A549 (cell line): ENCODE measurements around the gene UTS2R. TPM values are rescaled to one million over a fixed set of nuclear protein-coding genes. Genes with fewer than 3 reads are reported as not detected.

ENCODE experiments used
- ATAC-seq, 2 experiments: fragments of 200-7000 bp in 1 of 2; fragments of >200 bp in 1 of 2; cut with Nextera tagmentation in 1 of 2; cut with Tn5 transposase in 1 of 2; 3 replicates each; pipeline versions ENCODE4 v1.8.0 to v1.9.1; 2018 to 2020; ENCODE audit warnings: mild to moderate bottlenecking in 1 of 2, moderate library complexity in 1 of 2
- CTCF ChIA-PET: fragments of 300-600 bp; sonication (Branson Sonifier 250); formaldehyde crosslinking; extraction: SDS; loops from one replicate; lab custom pipeline; 2021; ENCODE audit warnings: antibody characterized with exemption, inconsistent platforms; lab: Yijun Ruan, JAX
- POLR2A ChIA-PET: fragments of 350-600 bp; formaldehyde crosslinking; extraction: SDS; loops from one replicate; lab custom pipeline; 2021; ENCODE audit warnings: antibody characterized with exemption, inconsistent platforms; lab: Yijun Ruan, JAX
- DNase-seq, 2 experiments: peaks; one replicate each; pipeline versions ENCODE4 v3.0.0 to v3.0.0-alpha.2; 2011 to 2016; ENCODE audit warnings: low read depth in 1 of 2, low spot score in 1 of 2
- FAIRE-seq: peaks from 2 replicates; lab custom pipeline; 2011; peaks lifted over from hg19 to GRCh38; lab: Jason Lieb, UNC
- H3K27ac ChIP-seq, 2 experiments: fragments of >200 bp; sonication (Bioruptor Twin); formaldehyde crosslinking; 3 replicates each; pipeline ENCODE4 v1.5.1; 2016 to 2017
- H3K4me1 ChIP-seq: fragments of >200 bp; sonication (Bioruptor Twin); formaldehyde crosslinking; 3 replicates; pipeline ENCODE4 v1.6.1; 2016
- H3K4me2 ChIP-seq: fragments of >200 bp; sonication (Bioruptor Twin); formaldehyde crosslinking; 3 replicates; pipeline ENCODE4 v1.6.1; 2016
- H3K4me3 ChIP-seq: fragments of >200 bp; sonication (Bioruptor Twin); formaldehyde crosslinking; 3 replicates; pipeline ENCODE4 v1.5.1; 2016
- H3K9me3 ChIP-seq: fragments of >200 bp; sonication (Bioruptor Twin); formaldehyde crosslinking; 3 replicates; pipeline ENCODE4 v1.6.1; 2016
- CEBPB ChIP-seq, 2 experiments: fragments of >200 bp in 1 of 2; sonication (Bioruptor Twin) in 1 of 2; formaldehyde crosslinking in 1 of 2; IDR thresholded peaks; 2 replicates each; pipeline ENCODE4 v1.6.1; 2012 to 2016
- FOSB ChIP-seq: fragments of 250-450 bp; sonication (Bioruptor Pico); IDR thresholded peaks from 2 replicates; pipeline ENCODE4 v1.5.0; 2020; ENCODE audit warnings: mild to moderate bottlenecking, moderate library complexity
- FOSL2 ChIP-seq, 2 experiments: fragments of 450-650 bp in 1 of 2; fragments of >200 bp in 1 of 2; sonication (Bioruptor Twin) in 1 of 2; formaldehyde crosslinking; IDR thresholded peaks; 2 replicates each; pipeline versions ENCODE4 v1.5.0 to v1.6.1; 2016 to 2020; ENCODE audit warnings: mild to moderate bottlenecking in 1 of 2, moderate library complexity in 1 of 2
- HDAC2 ChIP-seq: fragments of 200-600 bp; sonication (generic); IDR thresholded peaks from 2 replicates; pipeline ENCODE4 v1.6.1; 2016
- HEYL ChIP-seq: fragments of 250-450 bp; sonication (Bioruptor Pico); IDR thresholded peaks from 2 replicates; pipeline ENCODE4 v1.8.0; 2021; ENCODE audit warnings: mild to moderate bottlenecking, moderate library complexity
- HOXB5 ChIP-seq: fragments of 250-450 bp; sonication (Bioruptor Pico); IDR thresholded peaks from 2 replicates; pipeline ENCODE4 v1.5.0; 2020; ENCODE audit warnings: mild to moderate bottlenecking, moderate library complexity
- JUN ChIP-seq, 2 experiments: fragments of >200 bp; sonication (Bioruptor Twin); formaldehyde crosslinking; IDR thresholded peaks; 2 replicates in 1 of 2; 3 replicates in 1 of 2; pipeline ENCODE4 v1.6.1; 2016 to 2017
- JUNB ChIP-seq: fragments of >200 bp; sonication (Bioruptor Twin); formaldehyde crosslinking; IDR thresholded peaks from 2 replicates; pipeline ENCODE4 v1.6.1; 2016
- KDM1A ChIP-seq: fragments of 200-600 bp; sonication (generic); IDR thresholded peaks from 2 replicates; pipeline ENCODE4 v1.6.1; 2016; ENCODE audit warnings: low read depth, mild to moderate bottlenecking
- KDM5A ChIP-seq: fragments of 200-600 bp; sonication (generic); IDR thresholded peaks from 2 replicates; pipeline ENCODE4 v1.6.1; 2016; ENCODE audit warnings: antibody characterized with exemption, mild to moderate bottlenecking
- MAZ ChIP-seq: fragments of 150-350 bp; IDR thresholded peaks from 2 replicates; pipeline ENCODE4 v1.6.1; 2014; ENCODE audit warnings: antibody characterized with exemption, low read depth, low read length, borderline replicate concordance
- NPAS2 ChIP-seq: fragments of 250-450 bp; sonication (Bioruptor Pico); IDR thresholded peaks from 2 replicates; pipeline ENCODE4 v1.8.0; 2022; ENCODE audit warnings: mild to moderate bottlenecking, moderate library complexity, borderline replicate concordance
- SREBF2 ChIP-seq: fragments of 450-650 bp; IDR thresholded peaks from 2 replicates; pipeline ENCODE4 v1.6.1; 2014; ENCODE audit warnings: mild to moderate bottlenecking, moderate library complexity
- TFCP2L1 ChIP-seq: fragments of 250-450 bp; sonication (Bioruptor Pico); IDR thresholded peaks from 2 replicates; pipeline ENCODE4 v1.5.0; 2021; ENCODE audit warnings: mild to moderate bottlenecking
- WGBS: methylation state at CpG from one replicate; pipeline ENCODE4 v1.1.6; 2017; ENCODE audit errors: missing lambda C conversion rate; 5-methylcytosine and 5-hydroxymethylcytosine counted together
- polyA plus RNA-seq, 4 experiments: library from polyadenylated mRNA; depleted of rRNA in 3 of 4; stranded (reverse); fragments of >200 nt; fragmentation: RNase III in 1 of 4; extraction: RNeasy Plus Mini Kit Qiagen cat#74134 plus additional on column Dnase treatment in 1 of 4; gene quantifications; 2 replicates in 3 of 4; 3 replicates in 1 of 4; pipeline ENCODE4 v1.2.3, GENCODE V29; 2011 to 2017
- TF ChIP-seq, protein P1 (sequence below): fragments of 200-600 bp; sonication (generic); IDR thresholded peaks from 2 replicates; pipeline ENCODE4 v1.6.1; 2016; ENCODE audit warnings: antibody characterized with exemption, mild to moderate bottlenecking, moderate library complexity
- TF ChIP-seq, protein P2 (sequence below): fragments of >200 bp; sonication (Bioruptor Twin); formaldehyde crosslinking; IDR thresholded peaks from 3 replicates; pipeline ENCODE4 v1.6.1; 2016
- TF ChIP-seq, protein P3 (sequence below): fragments of 250-450 bp; sonication (Bioruptor Pico); IDR thresholded peaks from 2 replicates; pipeline ENCODE4 v1.5.0; 2020; ENCODE audit warnings: low read depth, mild to moderate bottlenecking, moderate library complexity
- TF ChIP-seq, protein P4 (sequence below): fragments of 450-650 bp; IDR thresholded peaks from 2 replicates; pipeline ENCODE4 v1.6.1; 2014; ENCODE audit warnings: antibody characterized with exemption

The UTS2R gene
- polyA plus RNA-seq, 2 of the 4 experiments (the other 2 are of a cell fraction): not detected

DNA sequence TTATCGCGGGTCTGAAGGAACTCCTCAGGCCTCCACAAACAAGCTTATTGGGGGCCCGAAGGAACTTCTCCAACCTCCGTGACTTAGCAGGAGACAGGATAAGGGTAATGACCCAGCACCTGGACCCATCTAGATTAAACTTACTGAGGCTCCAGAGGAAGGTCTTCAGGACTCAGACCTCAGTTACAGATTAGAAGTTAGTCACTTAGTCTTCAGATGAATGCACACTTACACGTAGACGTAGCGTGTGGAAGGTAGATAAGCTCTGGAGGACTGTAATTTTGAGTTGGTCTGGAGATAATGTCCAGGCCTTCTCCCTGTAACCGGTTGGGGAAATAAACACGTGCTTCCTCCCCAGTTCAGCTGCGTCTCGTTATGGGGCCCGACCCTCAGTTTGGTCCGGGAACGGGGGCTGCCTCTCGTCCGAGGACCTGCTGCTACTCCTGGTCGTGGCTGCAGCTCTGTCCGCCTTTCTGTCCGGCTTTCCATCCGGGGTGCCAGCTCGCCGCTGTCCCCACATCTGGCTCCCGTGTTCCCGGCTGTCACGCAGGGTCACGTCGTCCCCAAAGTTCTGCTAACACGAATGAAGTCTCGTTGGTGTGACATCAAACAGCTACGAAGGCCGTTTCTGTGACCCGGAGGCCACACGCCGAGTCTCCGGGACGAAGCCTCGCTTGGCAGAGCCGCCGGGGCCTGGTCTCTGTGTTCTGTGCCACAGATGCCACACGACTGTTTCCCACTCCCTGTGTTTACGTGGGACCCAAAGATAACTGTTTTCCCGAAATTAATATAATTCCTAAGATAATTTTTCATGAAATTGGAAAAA lies 26.2 kb upstream of the UTS2R start:
- no peak overlapping the region for H3K27ac ChIP-seq
- ATAC-seq (no peak), DNase-seq (no peak), FAIRE-seq (no peak)
- H3K4me1 ChIP-seq: peaks cover 18% of the 10 kb centered on the region
- no peaks in the 10 kb centered on the region for H3K9me3 ChIP-seq
- no peak overlapping the region for H3K4me3 ChIP-seq
- TF ChIP-seq NPAS2 (CRISPR knock-in tag) (no peak), HEYL (no peak), SREBF2 (no peak), KDM1A (no peak), JUN (IDR thresholded peaks at IDR 0.05) (no peak), KDM5A (no peak), FOSB (no peak), HDAC2 (no peak), TFCP2L1 (CRISPR knock-in tag) (no peak), FOSL2 (IDR thresholded peaks at IDR 0.05) (no peak), FOSL2 (CRISPR knock-in tag; IDR thresholded peaks at IDR 0.05) (no peak), MAZ (no peak), JUNB (no peak), HOXB5 (CRISPR knock-in tag) (no peak), CEBPB (IDR thresholded peaks at IDR 0.05) (no peak)
- TF ChIP-seq, protein P1, sequence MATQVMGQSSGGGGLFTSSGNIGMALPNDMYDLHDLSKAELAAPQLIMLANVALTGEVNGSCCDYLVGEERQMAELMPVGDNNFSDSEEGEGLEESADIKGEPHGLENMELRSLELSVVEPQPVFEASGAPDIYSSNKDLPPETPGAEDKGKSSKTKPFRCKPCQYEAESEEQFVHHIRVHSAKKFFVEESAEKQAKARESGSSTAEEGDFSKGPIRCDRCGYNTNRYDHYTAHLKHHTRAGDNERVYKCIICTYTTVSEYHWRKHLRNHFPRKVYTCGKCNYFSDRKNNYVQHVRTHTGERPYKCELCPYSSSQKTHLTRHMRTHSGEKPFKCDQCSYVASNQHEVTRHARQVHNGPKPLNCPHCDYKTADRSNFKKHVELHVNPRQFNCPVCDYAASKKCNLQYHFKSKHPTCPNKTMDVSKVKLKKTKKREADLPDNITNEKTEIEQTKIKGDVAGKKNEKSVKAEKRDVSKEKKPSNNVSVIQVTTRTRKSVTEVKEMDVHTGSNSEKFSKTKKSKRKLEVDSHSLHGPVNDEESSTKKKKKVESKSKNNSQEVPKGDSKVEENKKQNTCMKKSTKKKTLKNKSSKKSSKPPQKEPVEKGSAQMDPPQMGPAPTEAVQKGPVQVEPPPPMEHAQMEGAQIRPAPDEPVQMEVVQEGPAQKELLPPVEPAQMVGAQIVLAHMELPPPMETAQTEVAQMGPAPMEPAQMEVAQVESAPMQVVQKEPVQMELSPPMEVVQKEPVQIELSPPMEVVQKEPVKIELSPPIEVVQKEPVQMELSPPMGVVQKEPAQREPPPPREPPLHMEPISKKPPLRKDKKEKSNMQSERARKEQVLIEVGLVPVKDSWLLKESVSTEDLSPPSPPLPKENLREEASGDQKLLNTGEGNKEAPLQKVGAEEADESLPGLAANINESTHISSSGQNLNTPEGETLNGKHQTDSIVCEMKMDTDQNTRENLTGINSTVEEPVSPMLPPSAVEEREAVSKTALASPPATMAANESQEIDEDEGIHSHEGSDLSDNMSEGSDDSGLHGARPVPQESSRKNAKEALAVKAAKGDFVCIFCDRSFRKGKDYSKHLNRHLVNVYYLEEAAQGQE: no peak
- TF ChIP-seq, protein P2, sequence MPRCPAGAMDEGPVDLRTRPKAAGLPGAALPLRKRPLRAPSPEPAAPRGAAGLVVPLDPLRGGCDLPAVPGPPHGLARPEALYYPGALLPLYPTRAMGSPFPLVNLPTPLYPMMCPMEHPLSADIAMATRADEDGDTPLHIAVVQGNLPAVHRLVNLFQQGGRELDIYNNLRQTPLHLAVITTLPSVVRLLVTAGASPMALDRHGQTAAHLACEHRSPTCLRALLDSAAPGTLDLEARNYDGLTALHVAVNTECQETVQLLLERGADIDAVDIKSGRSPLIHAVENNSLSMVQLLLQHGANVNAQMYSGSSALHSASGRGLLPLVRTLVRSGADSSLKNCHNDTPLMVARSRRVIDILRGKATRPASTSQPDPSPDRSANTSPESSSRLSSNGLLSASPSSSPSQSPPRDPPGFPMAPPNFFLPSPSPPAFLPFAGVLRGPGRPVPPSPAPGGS: no peak
- TF ChIP-seq, protein P3, sequence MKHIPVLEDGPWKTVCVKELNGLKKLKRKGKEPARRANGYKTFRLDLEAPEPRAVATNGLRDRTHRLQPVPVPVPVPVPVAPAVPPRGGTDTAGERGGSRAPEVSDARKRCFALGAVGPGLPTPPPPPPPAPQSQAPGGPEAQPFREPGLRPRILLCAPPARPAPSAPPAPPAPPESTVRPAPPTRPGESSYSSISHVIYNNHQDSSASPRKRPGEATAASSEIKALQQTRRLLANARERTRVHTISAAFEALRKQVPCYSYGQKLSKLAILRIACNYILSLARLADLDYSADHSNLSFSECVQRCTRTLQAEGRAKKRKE: no peak
- TF ChIP-seq, protein P4, sequence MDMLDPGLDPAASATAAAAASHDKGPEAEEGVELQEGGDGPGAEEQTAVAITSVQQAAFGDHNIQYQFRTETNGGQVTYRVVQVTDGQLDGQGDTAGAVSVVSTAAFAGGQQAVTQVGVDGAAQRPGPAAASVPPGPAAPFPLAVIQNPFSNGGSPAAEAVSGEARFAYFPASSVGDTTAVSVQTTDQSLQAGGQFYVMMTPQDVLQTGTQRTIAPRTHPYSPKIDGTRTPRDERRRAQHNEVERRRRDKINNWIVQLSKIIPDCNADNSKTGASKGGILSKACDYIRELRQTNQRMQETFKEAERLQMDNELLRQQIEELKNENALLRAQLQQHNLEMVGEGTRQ: no peak
- POLR2A ChIA-PET: no interaction called here
- H3K4me2 ChIP-seq: no peak overlapping the region
- WGBS: 82% methylated on average over 42 of the region's 42 CpGs
- CTCF ChIA-PET: interaction anchor here (0.6 to 5.3 kb wide), 11 partner anchors 9 to 315 kb away, joined by 3 to 32 read pairs (median 5); no protein-coding TSS in a partner anchor
